ENCODE data around the gene TSPAN14. TPM values are rescaled to one million over a fixed set of nuclear protein-coding genes. Genes with fewer than 3 reads are reported as not detected.

TSPAN14 gene
- total and polyA plus RNA-seq, 4 donors: 19.9 to 36.8 (median 27.3) TPM

DNA sequence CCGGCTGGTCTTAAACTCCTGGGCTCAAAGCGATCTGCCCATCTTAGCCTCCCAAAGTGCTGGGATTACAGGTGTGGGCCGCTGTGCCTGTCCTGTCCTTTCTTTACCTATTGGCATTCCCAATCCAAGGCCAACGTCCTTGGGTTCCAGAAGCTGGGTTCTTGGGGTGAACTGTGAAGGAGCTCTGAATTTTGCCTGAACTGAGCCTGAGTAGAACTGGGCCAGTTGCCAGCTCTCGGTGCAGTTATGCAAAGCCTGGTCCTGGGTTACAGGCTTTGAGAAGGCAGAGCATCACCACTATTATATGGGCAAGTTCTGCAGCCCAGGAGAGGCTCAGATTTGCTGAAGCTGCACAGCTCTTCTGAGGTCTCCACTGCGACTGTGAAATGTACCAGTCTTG is 59.0 kb downstream of the TSPAN14 start:
- 90% methylated on average over 6 of the region's 6 CpGs for WGBS
- H3K4me3 ChIP-seq (ENCODE audit: low read depth in 1 of 3, low read length in 3 of 3): no peak overlapping the region
- H3K27me3 ChIP-seq (ENCODE audit: control insufficient read depth in 4 of 4, insufficient read depth in 4 of 4, low read length in 3 of 4): no peaks in the 10 kb centered on the region
- TF ChIP-seq, protein P1, sequence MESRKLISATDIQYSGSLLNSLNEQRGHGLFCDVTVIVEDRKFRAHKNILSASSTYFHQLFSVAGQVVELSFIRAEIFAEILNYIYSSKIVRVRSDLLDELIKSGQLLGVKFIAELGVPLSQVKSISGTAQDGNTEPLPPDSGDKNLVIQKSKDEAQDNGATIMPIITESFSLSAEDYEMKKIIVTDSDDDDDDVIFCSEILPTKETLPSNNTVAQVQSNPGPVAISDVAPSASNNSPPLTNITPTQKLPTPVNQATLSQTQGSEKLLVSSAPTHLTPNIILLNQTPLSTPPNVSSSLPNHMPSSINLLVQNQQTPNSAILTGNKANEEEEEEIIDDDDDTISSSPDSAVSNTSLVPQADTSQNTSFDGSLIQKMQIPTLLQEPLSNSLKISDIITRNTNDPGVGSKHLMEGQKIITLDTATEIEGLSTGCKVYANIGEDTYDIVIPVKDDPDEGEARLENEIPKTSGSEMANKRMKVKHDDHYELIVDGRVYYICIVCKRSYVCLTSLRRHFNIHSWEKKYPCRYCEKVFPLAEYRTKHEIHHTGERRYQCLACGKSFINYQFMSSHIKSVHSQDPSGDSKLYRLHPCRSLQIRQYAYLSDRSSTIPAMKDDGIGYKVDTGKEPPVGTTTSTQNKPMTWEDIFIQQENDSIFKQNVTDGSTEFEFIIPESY (IDR thresholded peaks at IDR 0.05): no peak
- TF ChIP-seq HNF4A (conservative IDR thresholded peaks at IDR 0.05) (no peak), EGR1 (IDR thresholded peaks at IDR 0.05; ENCODE audit: low read depth in 2 of 2) (no peak), TAF1 (conservative IDR thresholded peaks at IDR 0.05) (no peak)
- no peaks in the 10 kb centered on the region for H3K4me1 ChIP-seq (ENCODE audit: control insufficient read depth in 4 of 4, insufficient read depth in 4 of 4, low read length in 3 of 4)
- no peak overlapping the region for H3K27ac ChIP-seq (ENCODE audit: low read depth in 1 of 2, low read length in 2 of 2)
- no peaks in the 10 kb centered on the region for H3K9me3 ChIP-seq (ENCODE audit: control insufficient read depth in 4 of 4, low read length in 3 of 4)
- H3K9ac ChIP-seq (ENCODE audit: low read depth in 1 of 2, low read length in 2 of 2): no peak overlapping the region
- peaks cover 12 to 55% (median 44%) of the 10 kb centered on the region in 4 donors for H3K36me3 ChIP-seq (ENCODE audit: control insufficient read depth in 4 of 4, insufficient read depth in 3 of 4, low read depth in 1 of 4, low read length in 3 of 4)
- DNase-seq (ENCODE audit: low spot score): no peak

DNA sequence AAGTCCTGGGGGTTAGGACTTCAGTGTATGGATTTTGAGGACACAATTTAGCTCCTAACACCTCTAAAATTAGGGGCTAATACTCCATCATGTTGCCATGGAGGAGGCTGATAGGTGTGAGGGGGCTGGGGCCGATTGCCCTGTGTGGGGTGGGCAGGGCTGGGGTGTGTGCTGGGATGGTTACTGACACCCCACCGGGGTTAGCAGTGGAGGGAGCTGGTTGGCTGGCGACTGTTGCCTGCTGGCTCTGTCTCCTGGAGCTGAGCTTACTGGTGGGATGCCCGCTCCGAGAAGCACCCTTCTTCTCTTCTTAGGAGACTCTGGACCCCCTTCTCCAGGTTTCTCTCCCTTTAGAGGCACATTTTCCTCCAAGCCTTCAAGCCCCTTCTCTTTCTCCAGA is 61.4 kb downstream of the TSPAN14 start:
- Histone ChIP-seq H3K4me1 (ENCODE audit: control insufficient read depth in 4 of 4, insufficient read depth in 4 of 4, low read length in 3 of 4) (peaks cover 0 to 2% (median 0%) of the 10 kb centered on the region in 4 donors), H3K27me3 (ENCODE audit: control insufficient read depth in 4 of 4, insufficient read depth in 4 of 4, low read length in 3 of 4) (no peaks in the 10 kb centered on the region), H3K4me3 (ENCODE audit: low read depth in 1 of 3, low read length in 3 of 3) (no peak overlapping the region), H3K36me3 (ENCODE audit: control insufficient read depth in 4 of 4, insufficient read depth in 3 of 4, low read depth in 1 of 4, low read length in 3 of 4) (peaks cover 21 to 63% (median 47%) of the 10 kb centered on the region in 4 donors), H3K9ac (ENCODE audit: low read depth in 1 of 2, low read length in 2 of 2) (no peak overlapping the region), H3K9me3 (ENCODE audit: control insufficient read depth in 4 of 4, low read length in 3 of 4) (no peaks in the 10 kb centered on the region), H3K27ac (ENCODE audit: low read depth in 1 of 2, low read length in 2 of 2) (no peak overlapping the region)
- 93% methylated on average over 5 of the region's 5 CpGs for WGBS
- no peak for DNase-seq (ENCODE audit: low spot score)
- TF ChIP-seq, protein P2, sequence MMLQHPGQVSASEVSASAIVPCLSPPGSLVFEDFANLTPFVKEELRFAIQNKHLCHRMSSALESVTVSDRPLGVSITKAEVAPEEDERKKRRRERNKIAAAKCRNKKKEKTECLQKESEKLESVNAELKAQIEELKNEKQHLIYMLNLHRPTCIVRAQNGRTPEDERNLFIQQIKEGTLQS (IDR thresholded peaks at IDR 0.05): no peak
- TF ChIP-seq, protein P3, sequence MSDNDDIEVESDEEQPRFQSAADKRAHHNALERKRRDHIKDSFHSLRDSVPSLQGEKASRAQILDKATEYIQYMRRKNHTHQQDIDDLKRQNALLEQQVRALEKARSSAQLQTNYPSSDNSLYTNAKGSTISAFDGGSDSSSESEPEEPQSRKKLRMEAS (IDR thresholded peaks at IDR 0.05): no peak
- TF ChIP-seq, protein P4, sequence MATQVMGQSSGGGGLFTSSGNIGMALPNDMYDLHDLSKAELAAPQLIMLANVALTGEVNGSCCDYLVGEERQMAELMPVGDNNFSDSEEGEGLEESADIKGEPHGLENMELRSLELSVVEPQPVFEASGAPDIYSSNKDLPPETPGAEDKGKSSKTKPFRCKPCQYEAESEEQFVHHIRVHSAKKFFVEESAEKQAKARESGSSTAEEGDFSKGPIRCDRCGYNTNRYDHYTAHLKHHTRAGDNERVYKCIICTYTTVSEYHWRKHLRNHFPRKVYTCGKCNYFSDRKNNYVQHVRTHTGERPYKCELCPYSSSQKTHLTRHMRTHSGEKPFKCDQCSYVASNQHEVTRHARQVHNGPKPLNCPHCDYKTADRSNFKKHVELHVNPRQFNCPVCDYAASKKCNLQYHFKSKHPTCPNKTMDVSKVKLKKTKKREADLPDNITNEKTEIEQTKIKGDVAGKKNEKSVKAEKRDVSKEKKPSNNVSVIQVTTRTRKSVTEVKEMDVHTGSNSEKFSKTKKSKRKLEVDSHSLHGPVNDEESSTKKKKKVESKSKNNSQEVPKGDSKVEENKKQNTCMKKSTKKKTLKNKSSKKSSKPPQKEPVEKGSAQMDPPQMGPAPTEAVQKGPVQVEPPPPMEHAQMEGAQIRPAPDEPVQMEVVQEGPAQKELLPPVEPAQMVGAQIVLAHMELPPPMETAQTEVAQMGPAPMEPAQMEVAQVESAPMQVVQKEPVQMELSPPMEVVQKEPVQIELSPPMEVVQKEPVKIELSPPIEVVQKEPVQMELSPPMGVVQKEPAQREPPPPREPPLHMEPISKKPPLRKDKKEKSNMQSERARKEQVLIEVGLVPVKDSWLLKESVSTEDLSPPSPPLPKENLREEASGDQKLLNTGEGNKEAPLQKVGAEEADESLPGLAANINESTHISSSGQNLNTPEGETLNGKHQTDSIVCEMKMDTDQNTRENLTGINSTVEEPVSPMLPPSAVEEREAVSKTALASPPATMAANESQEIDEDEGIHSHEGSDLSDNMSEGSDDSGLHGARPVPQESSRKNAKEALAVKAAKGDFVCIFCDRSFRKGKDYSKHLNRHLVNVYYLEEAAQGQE (IDR thresholded peaks at IDR 0.05): no peak
- TF ChIP-seq FOXA1 (IDR thresholded peaks at IDR 0.05) (no peak), SP1 (IDR thresholded peaks at IDR 0.05) (no peak), HNF4G (IDR thresholded peaks at IDR 0.05) (no peak), YY1 (IDR thresholded peaks at IDR 0.05) (no peak), FOXA2 (IDR thresholded peaks at IDR 0.05) (no peak), JUND (IDR thresholded peaks at IDR 0.05) (no peak), GABPA (IDR thresholded peaks at IDR 0.05 in 1 of 2, conservative IDR thresholded peaks at IDR 0.05 in 1 of 2) (no peak), EGR1 (IDR thresholded peaks at IDR 0.05; ENCODE audit: low read depth in 2 of 2) (no peak), NR2F2 (IDR thresholded peaks at IDR 0.05) (no peak), HNF4A (conservative IDR thresholded peaks at IDR 0.05) (no peak)
- TF ChIP-seq, protein P1 (IDR thresholded peaks at IDR 0.05): no peak
- TF ChIP-seq, protein P5, sequence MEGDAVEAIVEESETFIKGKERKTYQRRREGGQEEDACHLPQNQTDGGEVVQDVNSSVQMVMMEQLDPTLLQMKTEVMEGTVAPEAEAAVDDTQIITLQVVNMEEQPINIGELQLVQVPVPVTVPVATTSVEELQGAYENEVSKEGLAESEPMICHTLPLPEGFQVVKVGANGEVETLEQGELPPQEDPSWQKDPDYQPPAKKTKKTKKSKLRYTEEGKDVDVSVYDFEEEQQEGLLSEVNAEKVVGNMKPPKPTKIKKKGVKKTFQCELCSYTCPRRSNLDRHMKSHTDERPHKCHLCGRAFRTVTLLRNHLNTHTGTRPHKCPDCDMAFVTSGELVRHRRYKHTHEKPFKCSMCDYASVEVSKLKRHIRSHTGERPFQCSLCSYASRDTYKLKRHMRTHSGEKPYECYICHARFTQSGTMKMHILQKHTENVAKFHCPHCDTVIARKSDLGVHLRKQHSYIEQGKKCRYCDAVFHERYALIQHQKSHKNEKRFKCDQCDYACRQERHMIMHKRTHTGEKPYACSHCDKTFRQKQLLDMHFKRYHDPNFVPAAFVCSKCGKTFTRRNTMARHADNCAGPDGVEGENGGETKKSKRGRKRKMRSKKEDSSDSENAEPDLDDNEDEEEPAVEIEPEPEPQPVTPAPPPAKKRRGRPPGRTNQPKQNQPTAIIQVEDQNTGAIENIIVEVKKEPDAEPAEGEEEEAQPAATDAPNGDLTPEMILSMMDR (IDR thresholded peaks at IDR 0.05; ENCODE audit: low read depth, low read length, missing input control): no peak
